Esophagus muscularis mucosa (tissue), 4 donors: ENCODE data around the gene ESPL1. TPM values are rescaled to one million over a fixed set of nuclear protein-coding genes. Genes with fewer than 3 reads are reported as not detected.
A peak's percentile ranks its signal among the peaks of the same experiment; 100 is the strongest.
"Not testable (repeated sequence)": the region's sequence is repeated elsewhere in the genome, so short reads cannot be mapped to it uniquely, and the experiment has no call there.

ENCODE experiments used
- DNase-seq: peaks from one replicate; pipeline ENCODE4 v3.0.0-alpha.2; 2017; ENCODE audit errors: extremely low spot score
- H3K27ac ChIP-seq, 4 donors: fragments of 200-600 bp; sonication (generic); replicated peaks in 1 of 4; 1 replicate in 3 of 4; 2 replicates in 1 of 4; pipeline ENCODE4 v1.5.1; 2016 to 2019; ENCODE audit warnings: mild to moderate bottlenecking in 1 of 4
- H3K27me3 ChIP-seq, 4 donors: fragments of 200-600 bp; sonication (generic); one replicate each; pipeline versions ENCODE4 v1.5.1 to v1.6.0; 2016 to 2019
- H3K36me3 ChIP-seq, 4 donors: fragments of 200-600 bp; sonication (generic); one replicate each; pipeline ENCODE4 v1.5.1; 2016 to 2019
- H3K4me1 ChIP-seq, 4 donors: fragments of 200-600 bp; sonication (generic); one replicate each; pipeline ENCODE4 v1.5.1; 2016 to 2019
- H3K4me3 ChIP-seq, 4 donors: fragments of 200-600 bp; sonication (generic); 1 replicate in 2 of 4; 2 replicates in 2 of 4; pipeline ENCODE4 v1.5.1; 2016 to 2019; ENCODE audit warnings: mild to moderate bottlenecking in 4 of 4, moderate library complexity in 1 of 4
- H3K9me3 ChIP-seq, 4 donors: fragments of 200-600 bp; sonication (generic); 1 replicate in 3 of 4; 2 replicates in 1 of 4; pipeline ENCODE4 v1.5.1; 2016 to 2019
- CTCF ChIP-seq, 3 experiments: fragments of 200-600 bp in 2 of 3; fragments of 450-650 bp in 1 of 3; sonication (generic) in 2 of 3; IDR thresholded peaks; one replicate each; pipeline ENCODE4 v1.5.1; 2017 to 2019; ENCODE audit warnings: antibody characterized with exemption in 3 of 3, mild to moderate bottlenecking in 2 of 3, moderate library complexity in 1 of 3
- EP300 ChIP-seq: sonication (generic); formaldehyde crosslinking; IDR thresholded peaks from one replicate; pipeline ENCODE4 v1.6.1; 2017; ENCODE audit warnings: antibody characterized with exemption
- POLR2A ChIP-seq: fragments of 450-650 bp; IDR thresholded peaks from one replicate; pipeline ENCODE4 v1.6.1; 2017; ENCODE audit warnings: antibody characterized with exemption, moderate library complexity, mild to moderate bottlenecking, low read depth
- POLR2AphosphoS5 ChIP-seq, 2 donors: sonication (generic); formaldehyde crosslinking; IDR thresholded peaks; one replicate each; pipeline ENCODE4 v1.6.1; 2017; ENCODE audit warnings: antibody characterized with exemption in 2 of 2
- WGBS: methylation state at CpG from one replicate; pipeline ENCODE4 v1.1.5; 2018; 5-methylcytosine and 5-hydroxymethylcytosine counted together
- intact Hi-C: fragments of 100-400 bp; cut with DNase I; formaldehyde crosslinking; loops from one replicate; pipeline ENCODE4 v1.15.1; 2023
- total RNA-seq, 4 donors: library from RNA; depleted of rRNA; stranded (reverse); fragments of >200 nt; gene quantifications; one replicate each; pipeline versions ENCODE4 v1.1.0 to v1.2.1, GENCODE V29; 2016

The ESPL1 gene
- total RNA-seq, 4 donors from 2014 or later = under 0.01 to 2.0 (median 0.24) TPM

GRCh38 chr12:53326460-53327185 is 58.5 kb downstream of the ESPL1 start:
- H3K4me1 ChIP-seq = peaks cover 23 to 32% (median 29%) of the 10 kb centered on the region in 4 donors
- peaks cover 0 to 15% (median 0%) of the 10 kb centered on the region in 4 donors for H3K27me3 ChIP-seq
- WGBS = 80% methylated on average over 8 of the region's 8 CpGs
- intact Hi-C loops = loop anchor here (2.0 kb wide), 1 partner anchor 18 kb away; no protein-coding TSS in a partner anchor
- peak overlapping the region in 1 of 4 donors; percentile 74 for H3K4me3 ChIP-seq
- no peak for DNase-seq
- no peak for TF ChIP-seq CTCF (IDR thresholded peaks at IDR 0.05)
- no peak for TF ChIP-seq POLR2A
- no peak for TF ChIP-seq EP300
- TF ChIP-seq POLR2AphosphoS5 (IDR thresholded peaks at IDR 0.05) = no peak
- no peak overlapping the region for H3K27ac ChIP-seq
- H3K9me3 ChIP-seq = no peaks in the 10 kb centered on the region
- no peaks in the 10 kb centered on the region for H3K36me3 ChIP-seq

GRCh38 chr12:53327435-53328042 is 59.4 kb downstream of the ESPL1 start:
- no peaks in the 10 kb centered on the region for H3K9me3 ChIP-seq
- H3K27ac ChIP-seq = no peak overlapping the region
- TF ChIP-seq CTCF (IDR thresholded peaks at IDR 0.05) (peak in 2 of 3 experiments; percentile 33 to 43), POLR2AphosphoS5 (IDR thresholded peaks at IDR 0.05) (no peak), EP300 (no peak), POLR2A (no peak)
- no peaks in the 10 kb centered on the region for H3K36me3 ChIP-seq
- DNase-seq = no peak
- 71% methylated on average over 3 of the region's 3 CpGs for WGBS
- intact Hi-C loops = loop anchor here (2.0 kb wide), 1 partner anchor 17 kb away; no protein-coding TSS in a partner anchor
- H3K4me3 ChIP-seq = no peak overlapping the region
- peaks cover 0 to 24% (median 0%) of the 10 kb centered on the region in 4 donors for H3K27me3 ChIP-seq
- peaks cover 18 to 24% (median 23%) of the 10 kb centered on the region in 4 donors for H3K4me1 ChIP-seq

- Histone ChIP-seq H3K9me3 (no peaks in the 10 kb centered on the region), H3K27ac (no peak overlapping the region), H3K36me3 (no peaks in the 10 kb centered on the region), H3K27me3 (peaks cover 0 to 29% (median 0%) of the 10 kb centered on the region in 4 donors), H3K4me3 (no peak overlapping the region), H3K4me1 (peaks cover 18 to 24% (median 23%) of the 10 kb centered on the region in 4 donors)
- no peak for DNase-seq
- 54% methylated on average over 8 of the region's 16 CpGs for WGBS
- intact Hi-C loops = no loop called here
- no peak for TF ChIP-seq EP300
- no peak for TF ChIP-seq POLR2A
- no peak for TF ChIP-seq POLR2AphosphoS5 (IDR thresholded peaks at IDR 0.05)
- no peak for TF ChIP-seq CTCF (IDR thresholded peaks at IDR 0.05)
Observed at GRCh38 chr12:53328043-53328435, 59.9 kb downstream of the ESPL1 start.

- DNase-seq = no peak
- 61% methylated on average over 2 of the region's 5 CpGs for WGBS
- peaks cover 0 to 55% (median 3%) of the 10 kb centered on the region in 4 donors for H3K27me3 ChIP-seq
- no peak overlapping the region for H3K4me3 ChIP-seq
- intact Hi-C loops = no loop called here
- TF ChIP-seq POLR2A (no peak), CTCF (IDR thresholded peaks at IDR 0.05) (no peak), EP300 (no peak), POLR2AphosphoS5 (IDR thresholded peaks at IDR 0.05) (no peak)
- H3K27ac ChIP-seq = no peak overlapping the region
- H3K9me3 ChIP-seq = no peaks in the 10 kb centered on the region
- H3K36me3 ChIP-seq = no peaks in the 10 kb centered on the region
- H3K4me1 ChIP-seq = peaks cover 4 to 7% (median 6%) of the 10 kb centered on the region in 4 donors
Observed at GRCh38 chr12:53330671-53331070, 62.6 kb downstream of the ESPL1 start.

- DNase-seq, H3K4me3 ChIP-seq, intact Hi-C loops, H3K36me3 ChIP-seq, H3K4me1 ChIP-seq, H3K27ac ChIP-seq, H3K9me3 ChIP-seq: not testable (repeated sequence)
- H3K27me3 ChIP-seq = peaks cover 0 to 72% (median 9%) of the 10 kb centered on the region in 4 donors
Observed at GRCh38 chr12:53332339-53332738, 64.2 kb downstream of the ESPL1 start.
